Endothelial cell of umbilical vein (primary cell): Measurements from ENCODE around the gene CHRNA1. TPM values are rescaled to one million over a fixed set of nuclear protein-coding genes. Genes with fewer than 3 reads are reported as not detected.

Experiments used
- BruUV-seq: library from RNA; stranded (reverse); fragments of 400-500 nt; replicated peaks from 2 replicates; lab custom pipeline; 2021; lab: Mats Ljungman, UMichigan
- CTCF ChIA-PET: fragments of 300-600, 350-600 bp; sonication (Branson Sonifier 250); formaldehyde crosslinking; loops from one replicate; lab custom pipeline; 2021; ENCODE audit warnings: antibody characterized with exemption, inconsistent platforms; lab: Charles Lee
- POLR2A ChIA-PET: fragments of 300-600, 350-600 bp; sonication (Branson Sonifier 250); formaldehyde crosslinking; loops from one replicate; lab custom pipeline; 2021; ENCODE audit warnings: antibody characterized with exemption, inconsistent platforms; lab: Charles Lee
- DNase-seq: peaks from one replicate; pipeline ENCODE4 v3.0.0-alpha.2; 2011; ENCODE audit warnings: low read depth, low spot score
- FAIRE-seq: peaks from 2 replicates; lab custom pipeline; 2011; peaks lifted over from hg19 to GRCh38; lab: Jason Lieb, UNC
- H2AFZ ChIP-seq: 2 replicates; pipeline ENCODE4 v1.6.0; 2012; ENCODE audit warnings: low read depth, low read length, control low read depth, inconsistent platforms
- H3K27ac ChIP-seq: 2 replicates; pipeline ENCODE4 v1.5.1; 2011; ENCODE audit warnings: low read depth, mild to moderate bottlenecking, control low read depth, low read length, moderate library complexity; ENCODE audit not compliant: insufficient read depth
- H3K27me3 ChIP-seq, 2 experiments: 2 replicates each; pipeline versions ENCODE4 v1.6.0 to v1.6.1; 2011; ENCODE audit warnings: low read length in 2 of 2, mixed read lengths in 1 of 2; ENCODE audit not compliant: control insufficient read depth in 2 of 2, insufficient read depth in 2 of 2
- H3K36me3 ChIP-seq, 2 experiments: 2 replicates in 1 of 2; 3 replicates in 1 of 2; pipeline ENCODE4 v1.5.1; 2011; ENCODE audit warnings: low read length in 2 of 2, mild to moderate bottlenecking in 1 of 2, moderate library complexity in 1 of 2; ENCODE audit not compliant: control insufficient read depth in 2 of 2, insufficient read depth in 2 of 2; ENCODE audit errors: extremely low read depth in 1 of 2
- H3K4me1 ChIP-seq: 3 replicates; pipeline ENCODE4 v1.5.1; 2011; ENCODE audit warnings: mild to moderate bottlenecking, low read length; ENCODE audit not compliant: control insufficient read depth, insufficient read depth; ENCODE audit errors: extremely low read depth
- H3K4me2 ChIP-seq: 2 replicates; pipeline ENCODE4 v1.6.1; 2011; ENCODE audit warnings: low read length, control low read depth, mixed read lengths; ENCODE audit not compliant: insufficient read depth
- H3K4me3 ChIP-seq, 3 experiments: fragments of 200-600 bp in 1 of 3; sonication (generic), shearing (Covaris generic) in 1 of 3; replicated peaks in 1 of 3; 2 replicates each; pipeline ENCODE4 v1.5.1; 2011 to 2016; ENCODE audit warnings: control low read depth in 3 of 3, low read length in 3 of 3, mild to moderate bottlenecking in 2 of 3, inconsistent platforms in 1 of 3, low read depth in 1 of 3, moderate library complexity in 1 of 3; ENCODE audit not compliant: insufficient read depth in 1 of 3
- H3K79me2 ChIP-seq: 2 replicates; pipeline ENCODE4 v1.6.0; 2012; ENCODE audit warnings: low read length, inconsistent platforms; ENCODE audit not compliant: control insufficient read depth, insufficient read depth
- H3K9ac ChIP-seq: replicated peaks from 2 replicates; pipeline ENCODE3; 2011; ENCODE audit warnings: low read length, control low read depth; ENCODE audit not compliant: insufficient read depth; ENCODE audit errors: extremely low read depth
- H3K9me1 ChIP-seq: replicated peaks from 3 replicates; pipeline ENCODE4 v1.6.0; 2011; ENCODE audit warnings: mild to moderate bottlenecking, low read length; ENCODE audit not compliant: control insufficient read depth, insufficient read depth; ENCODE audit errors: extremely low read depth
- H3K9me3 ChIP-seq: replicated peaks from 2 replicates; pipeline ENCODE4 v1.5.1; 2012; ENCODE audit warnings: low read length, inconsistent platforms; ENCODE audit not compliant: control insufficient read depth, insufficient read depth
- H4K20me1 ChIP-seq: replicated peaks from 2 replicates; pipeline ENCODE3; 2011; ENCODE audit warnings: mild to moderate bottlenecking, low read length; ENCODE audit not compliant: control insufficient read depth, insufficient read depth; ENCODE audit errors: extremely low read depth
- EZH2 ChIP-seq: IDR thresholded peaks from 2 replicates; pipeline ENCODE4 v1.6.1; 2012; ENCODE audit warnings: borderline replicate concordance, low read depth, mild to moderate bottlenecking, moderate library complexity, low read length, inconsistent platforms; ENCODE audit not compliant: severe bottlenecking
- FOS ChIP-seq: IDR thresholded peaks from 2 replicates; pipeline ENCODE4 v1.6.1; 2011; ENCODE audit warnings: mild to moderate bottlenecking, low read length, moderate library complexity, borderline replicate concordance; ENCODE audit not compliant: insufficient read depth
- GATA2 ChIP-seq: IDR thresholded peaks from 2 replicates; pipeline ENCODE4 v1.7.0; 2011; ENCODE audit warnings: low read depth, mild to moderate bottlenecking, moderate library complexity, mixed read lengths, low read length; ENCODE audit not compliant: insufficient read length, insufficient read depth
- JUN ChIP-seq: IDR thresholded peaks from 2 replicates; pipeline ENCODE4 v1.6.1; 2011; ENCODE audit warnings: borderline replicate concordance, low read depth; ENCODE audit not compliant: insufficient read length, insufficient read depth
- MYC ChIP-seq: IDR thresholded peaks from one replicate; pipeline ENCODE4 v1.6.1; 2011; ENCODE audit warnings: mild to moderate bottlenecking, low read depth, low read length
- POLR2A ChIP-seq: IDR thresholded peaks from 2 replicates; pipeline ENCODE4 v1.6.1; 2012; ENCODE audit warnings: low read depth, mild to moderate bottlenecking, control low read depth, low read length
- POLR2AphosphoS5 ChIP-seq: IDR thresholded peaks from 2 replicates; pipeline ENCODE4 v1.6.1; 2012; ENCODE audit warnings: low read depth, mild to moderate bottlenecking, control low read depth, low read length, moderate library complexity; ENCODE audit not compliant: insufficient read depth
- dilution Hi-C: fragments of 300-500 bp; cut with MboI; formaldehyde crosslinking; loops from one replicate; pipeline ENCODE4 v1.15.0; 2019; ENCODE audit warnings: low sequenced_read_pairs; ENCODE audit not compliant: extremely low pct_ligation_motif_present
- intact Hi-C: fragments of 100-400 bp; cut with micrococcal nuclease; formaldehyde crosslinking; loops from one replicate; pipeline ENCODE4 v1.10.0; 2022
- polyA plus RNA-seq, 4 experiments: library from polyadenylated mRNA; depleted of rRNA in 3 of 4; stranded (reverse) in 3 of 4; unstranded in 1 of 4; fragments of >200 nt; gene quantifications; 2 replicates each; pipeline versions ENCODE4 v1.2.1 to v1.2.3, GENCODE V29; 2011 to 2012; ENCODE audit warnings: missing spikeins in 1 of 4
- total RNA-seq: library from RNA; stranded (reverse); gene quantifications from 2 replicates; pipeline ENCODE4 v1.2.3, GENCODE V29; 2021
- TF ChIP-seq, protein P1 (sequence below): IDR thresholded peaks from 2 replicates; pipeline ENCODE4 v1.6.1; 2011; ENCODE audit not compliant: insufficient read depth, insufficient read length
- TF ChIP-seq, protein P2 (sequence below), 2 donors: IDR thresholded peaks; 1 replicate in 1 of 2; 2 replicates in 1 of 2; pipeline ENCODE4 v1.5.1; 2011; ENCODE audit warnings: low read length in 2 of 2, mild to moderate bottlenecking in 2 of 2, moderate library complexity in 2 of 2, control low read depth in 1 of 2, inconsistent platforms in 1 of 2, low read depth in 1 of 2; ENCODE audit not compliant: insufficient read depth in 1 of 2; ENCODE audit errors: extremely low read depth in 1 of 2

The CHRNA1 gene
- total and polyA plus RNA-seq, 2 donors (not counting 3 experiments of a cell fraction or from before 2014, with no cell fraction given): 11.3 to 18.2 TPM

DNA sequence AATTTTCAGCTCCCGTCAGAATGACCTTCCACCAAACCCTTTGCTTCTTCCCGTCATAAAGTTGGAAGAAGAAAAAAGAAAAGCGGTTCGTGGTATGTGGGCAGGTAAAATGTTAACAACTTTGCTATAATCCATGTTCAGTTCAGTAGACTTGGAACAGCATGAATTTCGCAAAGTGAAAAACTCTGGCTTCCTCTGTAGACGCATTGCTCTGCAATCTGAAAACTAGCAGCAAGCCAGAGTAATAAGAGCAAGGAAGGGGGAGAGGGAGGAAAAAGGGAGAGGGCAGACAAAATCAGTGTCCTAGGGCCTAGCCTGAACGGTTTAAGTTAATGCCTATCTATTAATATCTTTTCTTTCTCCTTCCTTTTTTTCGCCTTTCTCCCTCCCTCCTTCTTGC lies 26.7 kb upstream of the CHRNA1 start:
- Histone ChIP-seq H3K9me3 (no peaks in the 10 kb centered on the region), H3K4me1 (peaks cover 11% of the 10 kb centered on the region), H3K4me3 (no peak overlapping the region), H3K9me1 (no peaks in the 10 kb centered on the region), H4K20me1 (no peaks in the 10 kb centered on the region), H3K4me2 (no peak overlapping the region), H3K36me3 (no peaks in the 10 kb centered on the region), H3K9ac (no peak overlapping the region), H3K27ac (no peak overlapping the region), H3K79me2 (no peaks in the 10 kb centered on the region), H2AFZ (no peak overlapping the region), H3K27me3 (no peaks in the 10 kb centered on the region)
- TF ChIP-seq POLR2AphosphoS5: no peak
- no peak for TF ChIP-seq FOS
- TF ChIP-seq EZH2: no peak
- no peak for TF ChIP-seq MYC
- no peak for TF ChIP-seq POLR2A
- TF ChIP-seq, protein P1, sequence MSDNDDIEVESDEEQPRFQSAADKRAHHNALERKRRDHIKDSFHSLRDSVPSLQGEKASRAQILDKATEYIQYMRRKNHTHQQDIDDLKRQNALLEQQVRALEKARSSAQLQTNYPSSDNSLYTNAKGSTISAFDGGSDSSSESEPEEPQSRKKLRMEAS: no peak
- TF ChIP-seq, protein P2, sequence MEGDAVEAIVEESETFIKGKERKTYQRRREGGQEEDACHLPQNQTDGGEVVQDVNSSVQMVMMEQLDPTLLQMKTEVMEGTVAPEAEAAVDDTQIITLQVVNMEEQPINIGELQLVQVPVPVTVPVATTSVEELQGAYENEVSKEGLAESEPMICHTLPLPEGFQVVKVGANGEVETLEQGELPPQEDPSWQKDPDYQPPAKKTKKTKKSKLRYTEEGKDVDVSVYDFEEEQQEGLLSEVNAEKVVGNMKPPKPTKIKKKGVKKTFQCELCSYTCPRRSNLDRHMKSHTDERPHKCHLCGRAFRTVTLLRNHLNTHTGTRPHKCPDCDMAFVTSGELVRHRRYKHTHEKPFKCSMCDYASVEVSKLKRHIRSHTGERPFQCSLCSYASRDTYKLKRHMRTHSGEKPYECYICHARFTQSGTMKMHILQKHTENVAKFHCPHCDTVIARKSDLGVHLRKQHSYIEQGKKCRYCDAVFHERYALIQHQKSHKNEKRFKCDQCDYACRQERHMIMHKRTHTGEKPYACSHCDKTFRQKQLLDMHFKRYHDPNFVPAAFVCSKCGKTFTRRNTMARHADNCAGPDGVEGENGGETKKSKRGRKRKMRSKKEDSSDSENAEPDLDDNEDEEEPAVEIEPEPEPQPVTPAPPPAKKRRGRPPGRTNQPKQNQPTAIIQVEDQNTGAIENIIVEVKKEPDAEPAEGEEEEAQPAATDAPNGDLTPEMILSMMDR (IDR thresholded peaks at IDR 0.05; ENCODE audit: extremely low read depth in 1 of 2, insufficient read depth in 1 of 2, low read depth in 1 of 2, low read length in 2 of 2): no peak
- no peak for TF ChIP-seq GATA2
- TF ChIP-seq JUN: no peak
- FAIRE-seq (no peak), DNase-seq (no peak)
- no TSS peak for BruUV-seq
- dilution Hi-C loops (no loop called here), intact Hi-C loops (no loop called here)
- CTCF ChIA-PET: interaction anchor here (7.4 kb wide), 1 partner anchor 20 kb away, joined by 48 read pairs; no protein-coding TSS in a partner anchor
- POLR2A ChIA-PET: no interaction called here
